A673 (cell line): ENCODE results near the gene SEC22A.

Source experiments
- EZH2 ChIP-seq: fragments of 200-600 bp; sonication (generic); IDR thresholded peaks from 2 replicates; pipeline ENCODE4 v1.6.1; 2017; ENCODE audit warnings: borderline replicate concordance, low read depth, mild to moderate bottlenecking, mixed read lengths, antibody characterized with exemption, low read length; ENCODE audit not compliant: poor library complexity, severe bottlenecking
- TF ChIP-seq, protein P1 (sequence below): fragments of 300-800, 200-600 bp; sonication (generic); conservative IDR thresholded peaks from 2 replicates; pipeline ENCODE4 v1.5.1; 2017; ENCODE audit warnings: low read depth, mild to moderate bottlenecking, antibody characterized with exemption, low read length, moderate library complexity, mixed read lengths

DNA sequence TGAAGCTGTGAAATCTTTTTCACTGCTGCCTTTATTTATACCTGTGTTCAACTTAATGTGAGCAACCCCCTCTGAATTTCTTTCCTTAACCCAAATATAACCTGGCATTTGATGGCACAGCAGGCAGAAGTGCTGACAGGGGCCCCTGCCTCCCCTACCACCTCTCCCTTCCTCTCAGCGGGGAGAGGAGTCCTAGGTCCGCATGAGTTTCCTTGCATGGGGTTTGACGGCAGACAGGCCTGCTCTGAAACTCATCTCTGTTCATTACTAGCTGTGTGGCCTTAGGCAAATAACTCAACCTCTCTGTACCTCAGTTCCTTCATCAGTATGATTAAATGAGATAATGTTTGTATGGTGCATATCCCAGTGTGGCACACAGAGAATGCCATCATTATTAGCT is 79.7 kb downstream of the SEC22A start:
- TF ChIP-seq, protein P1, sequence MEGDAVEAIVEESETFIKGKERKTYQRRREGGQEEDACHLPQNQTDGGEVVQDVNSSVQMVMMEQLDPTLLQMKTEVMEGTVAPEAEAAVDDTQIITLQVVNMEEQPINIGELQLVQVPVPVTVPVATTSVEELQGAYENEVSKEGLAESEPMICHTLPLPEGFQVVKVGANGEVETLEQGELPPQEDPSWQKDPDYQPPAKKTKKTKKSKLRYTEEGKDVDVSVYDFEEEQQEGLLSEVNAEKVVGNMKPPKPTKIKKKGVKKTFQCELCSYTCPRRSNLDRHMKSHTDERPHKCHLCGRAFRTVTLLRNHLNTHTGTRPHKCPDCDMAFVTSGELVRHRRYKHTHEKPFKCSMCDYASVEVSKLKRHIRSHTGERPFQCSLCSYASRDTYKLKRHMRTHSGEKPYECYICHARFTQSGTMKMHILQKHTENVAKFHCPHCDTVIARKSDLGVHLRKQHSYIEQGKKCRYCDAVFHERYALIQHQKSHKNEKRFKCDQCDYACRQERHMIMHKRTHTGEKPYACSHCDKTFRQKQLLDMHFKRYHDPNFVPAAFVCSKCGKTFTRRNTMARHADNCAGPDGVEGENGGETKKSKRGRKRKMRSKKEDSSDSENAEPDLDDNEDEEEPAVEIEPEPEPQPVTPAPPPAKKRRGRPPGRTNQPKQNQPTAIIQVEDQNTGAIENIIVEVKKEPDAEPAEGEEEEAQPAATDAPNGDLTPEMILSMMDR = no peak
- no peak for TF ChIP-seq EZH2
